Measurements from ENCODE around the gene DOHH. TPM values are rescaled to one million over a fixed set of nuclear protein-coding genes. Genes with fewer than 3 reads are reported as not detected.
A peak's percentile ranks its signal among the peaks of the same experiment; 100 is the strongest.
"Not testable (repeated sequence)": the region's sequence is repeated elsewhere in the genome, so short reads cannot be mapped to it uniquely, and the experiment has no call there.

Gene DOHH
- total and polyA plus RNA-seq, 2 experiments from 2014 or later = 15.0 to 20.4 TPM

DNA sequence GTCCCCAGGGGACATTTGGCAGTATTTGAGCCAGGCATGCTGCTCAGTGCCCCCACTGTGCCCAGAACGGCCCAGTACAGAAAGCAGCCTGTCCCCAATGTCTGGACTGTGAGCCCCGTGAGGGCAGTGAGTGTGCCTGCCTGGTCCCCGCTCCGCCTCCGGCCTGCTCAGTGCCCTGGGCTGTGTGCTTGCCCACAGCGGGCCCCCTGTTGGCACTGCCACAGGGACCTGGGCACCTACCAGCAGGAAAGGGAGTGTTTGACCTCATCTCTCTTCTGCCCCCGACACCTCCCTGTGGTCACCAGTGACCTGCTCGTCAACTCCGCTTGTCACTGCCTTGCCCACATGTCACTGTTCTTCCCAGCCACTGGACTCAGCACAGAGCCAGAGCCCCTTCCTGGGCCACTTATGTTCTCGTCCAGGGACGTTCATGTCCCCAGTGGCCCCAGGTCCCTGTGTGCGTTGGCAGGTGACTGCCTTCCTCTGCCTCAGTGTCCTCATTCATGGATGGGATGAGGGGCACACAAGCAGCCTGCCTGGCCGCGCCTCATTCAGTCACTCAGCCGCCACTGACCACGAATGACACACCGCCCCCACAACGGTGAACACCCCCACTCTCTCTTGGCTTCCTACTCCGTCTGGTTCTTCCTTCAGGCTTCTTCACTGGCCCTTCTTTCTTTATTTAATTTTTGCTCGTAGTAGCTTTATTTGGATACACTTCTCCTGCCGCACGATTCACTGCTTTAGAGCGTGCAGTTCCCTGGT lies 8.5 kb upstream of the DOHH start:
- Histone ChIP-seq H3K9ac (no peak overlapping the region), H3K36me3 (ENCODE audit: low read depth) (no peaks in the 10 kb centered on the region), H3K79me2 (ENCODE audit: insufficient read depth) (peaks cover 77% of the 10 kb centered on the region), H3K4me3 (no peak overlapping the region), H3K27ac (peak overlapping the region; percentile 64), H3K27me3 (replicated peaks; ENCODE audit: insufficient read depth) (no peaks in the 10 kb centered on the region), H3K9me3 (ENCODE audit: low read depth) (no peaks in the 10 kb centered on the region), H3K4me1 (ENCODE audit: insufficient read depth) (peaks cover 8% of the 10 kb centered on the region; the same call in 1 of the 2 replicates), H3K4me2 (ENCODE audit: unreplicated experiment) (no peak overlapping the region), H3K9me2 (ENCODE audit: insufficient read depth) (no peaks in the 10 kb centered on the region), H3F3A (ENCODE audit: insufficient read depth) (peaks cover 6% of the 10 kb centered on the region; the same call in 1 of the 2 replicates), H4K20me1 (ENCODE audit: insufficient read depth) (no peaks in the 10 kb centered on the region), H2AFZ (no peak overlapping the region)
- in situ Hi-C loops (cut with MboI) = no loop called here
- no peak for TF ChIP-seq EZH2phosphoT487 (IDR thresholded peaks at IDR 0.05; ENCODE audit: insufficient read depth, low read depth)
- TF ChIP-seq EZH2 (IDR thresholded peaks at IDR 0.05; ENCODE audit: insufficient read depth, poor library complexity, severe bottlenecking) = no peak
- WGBS, 2 experiments (ENCODE audit: low coverage in 1 of 2, low lambda C conversion rate in 2 of 2, missing lambda C conversion rate in 2 of 2) = 89 to 93% methylated on average over 22 to 23 of the region's 23 CpGs
- DNase-seq = peak; percentile 18

DNA sequence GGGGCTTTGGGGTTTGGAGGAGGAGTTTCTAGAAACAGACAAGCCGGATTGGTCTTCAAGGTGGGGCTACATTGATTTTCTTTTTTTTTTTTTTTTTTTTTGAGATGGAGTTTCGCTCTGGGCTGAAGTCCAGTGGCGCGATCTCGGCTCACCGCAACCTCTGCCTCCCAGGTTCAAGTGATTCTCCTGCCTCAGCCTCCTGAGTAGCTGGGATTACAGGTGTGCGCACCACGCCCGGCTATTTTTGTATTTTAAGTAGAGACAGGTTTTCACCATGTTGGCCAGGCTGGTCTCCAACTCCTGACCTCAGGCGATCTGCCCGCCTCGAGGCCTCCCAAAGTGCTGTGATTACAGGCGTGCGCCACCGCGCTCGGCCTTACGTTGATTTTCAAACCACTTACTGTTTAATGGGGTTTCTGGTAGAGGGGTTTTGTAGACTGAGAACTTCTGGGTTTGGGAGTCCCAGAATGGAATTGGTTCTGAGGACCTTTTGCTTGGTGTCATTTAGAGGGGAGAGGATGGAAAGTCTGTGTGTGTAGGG lies 7.7 kb upstream of the DOHH start:
- H3K9me3 ChIP-seq (ENCODE audit: low read depth); DNase-seq; H3K9ac ChIP-seq; H3K9me2 ChIP-seq (ENCODE audit: insufficient read depth); H3K4me1 ChIP-seq (ENCODE audit: insufficient read depth); H3F3A ChIP-seq (ENCODE audit: insufficient read depth); H3K4me2 ChIP-seq (ENCODE audit: unreplicated experiment); H3K27ac ChIP-seq; H3K27me3 ChIP-seq (replicated peaks; ENCODE audit: insufficient read depth); H4K20me1 ChIP-seq (ENCODE audit: insufficient read depth); H3K36me3 ChIP-seq (ENCODE audit: low read depth); in situ Hi-C loops (cut with MboI); H2AFZ ChIP-seq: not testable (repeated sequence)
- Histone ChIP-seq H3K79me2 (ENCODE audit: insufficient read depth) (peaks cover 69% of the 10 kb centered on the region), H3K4me3 (peak overlapping the region; percentile 87)
- 90 to 94% methylated on average over 16 to 18 of the region's 18 CpGs for WGBS, 2 experiments (ENCODE audit: low coverage in 1 of 2, low lambda C conversion rate in 2 of 2, missing lambda C conversion rate in 2 of 2)

DNA sequence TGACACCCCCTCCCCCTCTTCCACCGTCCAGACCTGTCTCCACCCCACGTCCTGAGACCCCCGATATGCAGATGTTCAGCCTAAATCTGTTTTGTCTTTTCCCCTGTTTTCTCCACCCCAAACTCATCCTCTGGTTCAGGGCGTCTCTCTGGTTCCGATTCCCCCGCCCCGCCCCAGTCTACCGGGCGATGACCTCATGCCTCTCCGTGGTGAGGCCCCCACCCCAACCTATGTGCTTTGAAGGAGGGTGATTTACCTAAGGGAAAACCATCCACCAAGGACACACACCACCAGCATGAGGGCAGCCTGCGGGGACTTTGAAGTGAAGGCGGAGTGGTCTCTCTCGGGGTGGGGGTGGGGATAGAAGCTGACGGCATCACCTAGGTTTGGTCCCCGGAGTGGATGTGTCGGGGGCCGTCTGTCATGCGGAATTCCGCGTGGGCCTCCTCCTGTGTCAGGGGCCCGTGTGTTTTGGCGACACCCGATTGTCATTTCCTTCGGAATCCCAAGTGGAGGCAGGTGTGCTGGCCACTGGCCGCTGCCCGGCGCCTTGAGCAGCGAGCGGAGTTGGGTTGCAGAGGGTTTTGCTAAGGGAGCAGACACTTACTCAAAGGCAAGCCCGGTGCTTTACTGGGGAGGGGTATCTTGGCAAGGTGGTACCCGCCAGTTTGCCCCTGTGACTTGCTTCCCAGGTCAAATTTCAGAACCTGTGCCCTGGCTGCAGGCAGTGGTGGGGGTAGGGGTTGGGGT lies 7.1 kb upstream of the DOHH start:
- H3K9ac ChIP-seq = peak overlapping the region; percentile 93
- H3K27ac ChIP-seq = peak overlapping the region; percentile 51
- no peaks in the 10 kb centered on the region for H3K36me3 ChIP-seq (ENCODE audit: low read depth)
- 23% methylated on average over 29 to 31 of the region's 31 CpGs for WGBS, 2 experiments (ENCODE audit: low coverage in 1 of 2, low lambda C conversion rate in 2 of 2, missing lambda C conversion rate in 2 of 2)
- H3K9me2 ChIP-seq (ENCODE audit: insufficient read depth) = no peaks in the 10 kb centered on the region
- H4K20me1 ChIP-seq (ENCODE audit: insufficient read depth) = no peaks in the 10 kb centered on the region
- peaks cover 6% of the 10 kb centered on the region; the same call in 1 of the 2 replicates for H3F3A ChIP-seq (ENCODE audit: insufficient read depth)
- H3K79me2 ChIP-seq (ENCODE audit: insufficient read depth) = peaks cover 63% of the 10 kb centered on the region
- H3K4me2 ChIP-seq (ENCODE audit: unreplicated experiment) = peak overlapping the region; percentile 89
- TF ChIP-seq EZH2 (IDR thresholded peaks at IDR 0.05; ENCODE audit: insufficient read depth, poor library complexity, severe bottlenecking) = no peak
- TF ChIP-seq EZH2phosphoT487 (IDR thresholded peaks at IDR 0.05; ENCODE audit: insufficient read depth, low read depth) = no peak
- DNase-seq = peak; percentile 52
- H2AFZ ChIP-seq = 0 out of 2 replicates have a peak overlapping the region, but pooled peaks have one; percentile 54
- peaks cover 8% of the 10 kb centered on the region; the same call in 1 of the 2 replicates for H3K4me1 ChIP-seq (ENCODE audit: insufficient read depth)
- H3K4me3 ChIP-seq = peak overlapping the region; percentile 87
- no peaks in the 10 kb centered on the region for H3K27me3 ChIP-seq (replicated peaks; ENCODE audit: insufficient read depth)
- no peaks in the 10 kb centered on the region for H3K9me3 ChIP-seq (ENCODE audit: low read depth)
- in situ Hi-C loops (cut with MboI) = no loop called here

DNA sequence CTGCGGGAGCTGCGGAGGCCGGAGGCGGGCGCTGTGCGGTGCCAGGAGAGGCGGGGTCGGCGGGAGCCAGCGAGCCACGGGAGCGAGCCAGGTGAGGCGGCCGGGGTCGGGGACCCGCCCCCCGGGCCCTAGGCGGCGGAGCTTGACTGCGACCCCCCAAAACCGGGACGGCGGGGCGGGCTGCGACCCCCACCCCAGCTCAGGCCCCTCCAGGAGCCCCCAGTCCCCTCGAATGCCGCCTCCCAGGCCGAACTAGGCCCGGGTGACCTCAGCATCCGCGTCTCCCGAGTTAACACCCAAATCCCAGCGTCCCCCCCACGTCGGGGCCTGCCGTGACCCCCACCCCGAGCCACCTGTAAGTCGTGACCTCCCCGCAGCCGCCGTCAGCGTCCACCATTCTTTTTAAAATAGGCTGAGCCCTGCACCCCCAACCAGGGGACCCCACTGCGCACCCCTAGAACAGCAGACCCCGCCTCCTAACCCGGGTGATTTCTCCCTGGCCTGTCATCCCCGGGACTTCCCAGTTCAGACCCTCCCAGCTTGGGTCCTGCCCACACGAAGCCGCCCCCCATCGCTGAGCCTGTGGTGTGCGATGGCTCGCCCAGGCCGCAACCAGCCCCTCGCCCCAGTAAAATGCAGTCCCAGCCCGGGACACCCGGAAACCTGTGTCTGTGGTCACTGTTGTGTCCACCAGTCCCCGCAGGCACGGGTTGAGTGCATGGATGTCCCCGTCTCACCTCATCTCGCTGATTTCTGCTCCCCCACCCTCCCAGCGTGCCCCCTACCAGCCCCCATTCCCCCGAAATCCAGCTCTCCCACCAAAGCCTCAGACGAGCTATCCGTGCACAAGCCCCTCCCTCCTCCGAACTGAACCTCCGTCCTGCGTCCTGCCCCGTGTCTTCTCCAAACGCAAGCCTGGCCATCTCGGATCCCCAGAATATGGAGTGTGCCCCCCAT lies 6.2 kb upstream of the DOHH start:
- Histone ChIP-seq H3K27ac (peak overlapping the region; percentile 51), H3K4me3 (peak overlapping the region; percentile 87), H3K9me2 (ENCODE audit: insufficient read depth) (no peaks in the 10 kb centered on the region), H3K4me1 (ENCODE audit: insufficient read depth) (peaks cover 8% of the 10 kb centered on the region; the same call in 1 of the 2 replicates), H4K20me1 (ENCODE audit: insufficient read depth) (no peaks in the 10 kb centered on the region), H3K4me2 (ENCODE audit: unreplicated experiment) (peak overlapping the region; percentile 89), H3K9me3 (ENCODE audit: low read depth) (no peaks in the 10 kb centered on the region), H3K36me3 (ENCODE audit: low read depth) (no peaks in the 10 kb centered on the region), H3K79me2 (ENCODE audit: insufficient read depth) (peaks cover 54% of the 10 kb centered on the region), H3K9ac (peak overlapping the region; percentile 93), H3K27me3 (replicated peaks; ENCODE audit: insufficient read depth) (no peaks in the 10 kb centered on the region), H3F3A (ENCODE audit: insufficient read depth) (peaks cover 6% of the 10 kb centered on the region; the same call in 1 of the 2 replicates), H2AFZ (peak overlapping the region; percentile 70)
- peak; percentile 67 for DNase-seq
- TF ChIP-seq EZH2phosphoT487 (IDR thresholded peaks at IDR 0.05; ENCODE audit: insufficient read depth, low read depth) (no peak), EZH2 (IDR thresholded peaks at IDR 0.05; ENCODE audit: insufficient read depth, poor library complexity, severe bottlenecking) (no peak)
- in situ Hi-C loops (cut with MboI) = no loop called here
- WGBS, 2 experiments (ENCODE audit: low coverage in 1 of 2, low lambda C conversion rate in 2 of 2, missing lambda C conversion rate in 2 of 2) = 2% methylated on average over 25 to 58 of the region's 69 CpGs
